Measurements from ENCODE around the gene TBC1D20. TPM values are rescaled to one million over a fixed set of nuclear protein-coding genes. Genes with fewer than 3 reads are reported as not detected.

The TBC1D20 gene
- total RNA-seq, 1 donor from 2014 or later = 14.1 TPM

DNA sequence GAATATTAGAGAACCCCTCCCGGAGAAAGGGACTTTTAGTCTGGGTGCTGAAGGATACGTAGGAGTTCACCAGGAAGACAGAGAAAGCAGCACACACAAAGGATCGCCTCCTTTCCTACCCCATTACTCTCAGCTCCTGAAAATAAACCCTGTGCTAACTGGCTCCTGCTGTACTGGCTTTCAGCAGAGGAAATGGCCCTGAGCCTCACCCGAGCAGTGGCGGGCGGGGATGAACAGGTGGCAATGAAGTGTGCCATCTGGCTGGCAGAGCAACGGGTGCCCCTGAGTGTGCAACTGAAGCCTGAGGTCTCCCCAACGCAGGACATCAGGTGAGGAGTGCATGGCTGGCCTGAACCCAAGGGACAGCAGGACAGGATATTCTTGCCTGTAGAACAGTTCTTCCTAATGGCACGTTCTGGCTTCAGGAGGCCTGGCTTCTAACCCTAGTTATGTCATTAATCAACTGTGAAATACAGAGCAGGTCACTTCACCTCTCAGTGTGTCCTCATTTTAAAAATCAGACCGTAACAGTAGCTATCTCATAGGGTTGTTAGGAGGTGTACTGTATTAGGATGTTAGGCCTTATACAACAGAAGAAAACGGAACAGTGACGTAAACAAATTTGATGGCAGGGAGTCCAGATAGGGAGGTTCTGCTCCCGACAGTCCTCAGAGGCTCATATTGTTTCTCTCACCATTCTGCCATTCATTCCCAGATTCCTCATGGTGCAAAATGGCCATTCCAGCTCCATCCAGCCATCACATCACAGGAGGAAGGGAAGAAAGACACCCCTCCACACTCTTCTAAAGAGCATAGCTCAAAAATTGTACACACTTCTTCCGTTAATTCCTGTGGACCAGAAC is 52.4 kb downstream of the TBC1D20 start:
- Histone ChIP-seq H3K9me3 (ENCODE audit: control insufficient read depth in 3 of 3, low read length in 3 of 3) (no peaks in the 10 kb centered on the region), H3K27ac (ENCODE audit: low read depth, low read length) (peak overlapping the region; percentile 94), H3K4me1 (ENCODE audit: control insufficient read depth in 3 of 3, insufficient read depth in 3 of 3, low read length in 3 of 3) (peaks cover 26 to 33% (median 29%) of the 10 kb centered on the region in 3 donors), H3K4me3 (ENCODE audit: low read length in 3 of 3) (peak overlapping the region in 2 of 3 donors; percentile 93 to 98), H3K36me3 (ENCODE audit: control insufficient read depth in 3 of 3, insufficient read depth in 3 of 3, low read length in 3 of 3) (peaks cover 2 to 14% (median 11%) of the 10 kb centered on the region in 3 donors), H3K27me3 (ENCODE audit: control insufficient read depth in 3 of 3, insufficient read depth in 3 of 3, low read length in 3 of 3) (no peaks in the 10 kb centered on the region), H3K9ac (ENCODE audit: low read depth in 1 of 3, low read length in 3 of 3) (peak overlapping the region in 2 of 3 donors; percentile 8 to 98)

DNA sequence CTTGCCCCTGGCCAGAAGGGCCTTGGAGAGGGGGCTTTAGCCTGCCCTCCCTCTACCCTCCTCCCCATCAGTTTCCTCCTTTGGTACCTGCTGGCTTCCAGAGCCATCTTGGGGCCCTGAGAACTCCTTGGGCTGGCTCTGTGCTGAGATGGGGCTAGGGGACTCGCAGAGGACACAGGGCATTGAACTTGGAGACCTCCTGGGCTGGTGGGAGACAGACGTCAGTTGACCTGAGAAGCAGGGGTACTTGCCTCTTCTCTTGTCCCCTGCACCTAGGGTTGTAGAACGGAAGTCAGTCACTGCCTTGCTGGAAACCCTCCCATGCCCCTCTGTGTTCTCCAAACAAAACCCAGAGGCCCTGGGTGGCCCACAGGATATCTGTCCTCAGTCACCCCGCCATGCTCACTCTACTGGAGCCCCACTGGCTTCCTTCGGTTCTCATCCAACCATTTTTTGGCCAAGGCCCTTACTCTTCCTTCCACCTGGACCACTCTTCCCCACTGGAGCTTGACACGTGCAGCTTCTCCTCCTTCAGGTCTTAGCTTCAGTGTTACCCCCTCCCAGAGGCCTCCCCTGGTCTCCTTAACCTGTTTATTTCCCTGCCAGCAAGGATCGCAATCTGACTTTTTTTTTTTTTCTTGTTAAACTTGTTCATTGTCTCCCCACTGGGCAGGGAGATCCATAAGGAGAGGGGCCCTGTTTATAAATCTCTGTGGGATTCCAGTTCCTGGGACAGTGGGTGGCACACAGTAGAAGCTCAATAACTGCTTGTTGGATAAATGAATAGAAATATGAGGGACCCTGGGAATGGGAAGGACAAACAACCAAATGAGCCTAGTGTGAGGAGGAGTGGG is 53.3 kb downstream of the TBC1D20 start:
- peak overlapping the region; percentile 85 to 98 (median 93) for H3K4me3 ChIP-seq (ENCODE audit: low read length in 3 of 3)
- no peaks in the 10 kb centered on the region for H3K27me3 ChIP-seq (ENCODE audit: control insufficient read depth in 3 of 3, insufficient read depth in 3 of 3, low read length in 3 of 3)
- peaks cover 2 to 14% (median 11%) of the 10 kb centered on the region in 3 donors for H3K36me3 ChIP-seq (ENCODE audit: control insufficient read depth in 3 of 3, insufficient read depth in 3 of 3, low read length in 3 of 3)
- H3K9me3 ChIP-seq (ENCODE audit: control insufficient read depth in 3 of 3, low read length in 3 of 3) = no peaks in the 10 kb centered on the region
- peak overlapping the region; percentile 94 for H3K27ac ChIP-seq (ENCODE audit: low read depth, low read length)
- peaks cover 26 to 33% (median 29%) of the 10 kb centered on the region in 3 donors for H3K4me1 ChIP-seq (ENCODE audit: control insufficient read depth in 3 of 3, insufficient read depth in 3 of 3, low read length in 3 of 3)
- H3K9ac ChIP-seq (ENCODE audit: low read depth in 1 of 3, low read length in 3 of 3) = peak overlapping the region; percentile 95 to 98 (median 96)

DNA sequence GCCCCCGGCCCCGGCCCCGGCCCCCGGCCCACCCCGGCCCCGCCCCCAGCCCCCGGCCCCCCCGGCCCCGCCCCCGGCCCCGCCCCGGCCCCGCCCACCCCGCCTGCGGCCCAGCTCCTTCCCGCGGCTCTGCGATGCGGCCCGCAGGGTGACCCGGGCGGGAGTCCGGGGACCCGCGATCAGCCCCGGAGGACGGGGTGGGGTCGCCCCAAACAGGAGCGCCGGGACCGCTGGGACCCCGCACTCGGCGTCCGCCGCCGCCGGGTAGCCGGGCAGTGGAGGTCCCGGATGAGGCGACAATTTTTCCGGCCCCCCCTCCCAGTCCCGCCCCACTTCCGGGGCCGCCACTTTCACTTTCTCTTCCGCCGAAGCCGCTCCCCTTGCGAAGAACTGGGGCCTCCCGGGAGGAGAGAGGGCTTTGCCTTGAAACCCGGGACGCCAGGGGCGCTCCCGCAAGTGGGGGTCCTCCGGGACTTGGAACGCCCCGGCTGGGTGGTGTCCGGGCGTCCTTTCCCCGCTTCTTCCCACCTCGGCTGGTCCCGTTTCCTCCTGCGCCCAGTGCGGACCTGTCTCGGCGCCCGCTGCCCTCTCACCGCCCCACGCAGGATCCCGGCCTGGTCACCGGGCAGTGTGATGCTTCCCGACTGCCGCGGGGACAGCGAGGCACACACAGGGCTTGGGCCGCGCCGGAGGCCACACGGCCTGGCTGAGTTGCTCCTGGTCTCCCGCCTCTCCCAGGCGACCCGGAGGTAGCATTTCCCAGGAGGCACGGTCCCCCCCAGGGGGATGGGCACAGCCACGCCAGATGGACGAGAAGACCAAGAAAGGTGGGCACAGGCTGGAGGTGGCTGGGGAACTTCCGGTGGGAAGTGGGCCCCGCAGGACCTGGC is 54.1 kb downstream of the TBC1D20 start, which contains the start of gene RBCK1:
Gene RBCK1, plus strand, starts transcription at position 347 of the 890 bp plus-strand sequence. Its CDS starts 459 bp downstream, at position 806.
- Histone ChIP-seq H3K36me3 (ENCODE audit: control insufficient read depth in 3 of 3, insufficient read depth in 3 of 3, low read length in 3 of 3) (peaks cover 2 to 14% (median 11%) of the 10 kb centered on the region in 3 donors), H3K4me1 (ENCODE audit: control insufficient read depth in 3 of 3, insufficient read depth in 3 of 3, low read length in 3 of 3) (peaks cover 26 to 33% (median 29%) of the 10 kb centered on the region in 3 donors)

DNA sequence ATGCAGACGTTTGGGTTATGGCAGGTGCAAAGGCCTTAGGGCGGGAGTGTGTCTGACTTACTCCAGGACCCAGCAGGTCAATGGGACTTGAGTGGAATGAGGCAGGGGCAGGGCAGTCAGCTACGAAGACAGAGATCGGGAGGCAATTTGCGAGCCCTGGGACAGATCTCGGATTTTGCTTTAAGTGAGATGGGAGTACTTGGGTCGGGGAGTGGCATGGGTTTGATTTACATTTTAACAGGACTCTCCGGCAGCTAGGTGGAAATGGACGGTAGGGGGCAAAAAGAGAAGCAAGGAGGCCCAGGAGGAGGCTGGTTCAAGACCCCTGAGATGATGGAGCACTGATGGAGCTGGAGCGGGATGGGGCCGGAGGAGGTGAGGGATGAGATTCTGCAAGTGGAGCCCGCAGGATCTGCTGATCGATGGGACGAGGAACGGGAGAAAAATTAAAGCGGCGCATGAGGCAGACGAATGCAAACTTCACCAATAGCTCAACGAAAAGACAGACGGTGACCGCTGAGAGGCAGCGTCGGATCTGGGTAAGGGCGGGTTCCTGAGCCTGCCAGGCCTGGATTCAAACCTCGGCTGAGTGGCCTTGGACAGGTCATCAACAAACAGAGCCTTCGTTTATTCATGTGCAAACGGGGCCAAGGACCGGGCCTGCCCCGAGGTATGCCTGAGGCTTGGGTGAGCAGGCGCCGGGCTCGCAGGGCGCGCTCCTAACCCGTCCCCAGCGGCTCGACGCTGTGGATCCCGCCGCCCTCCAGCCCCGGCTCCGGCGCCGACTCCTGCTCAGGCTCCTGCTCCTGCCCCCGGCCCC is 55.0 kb downstream of the TBC1D20 start:
- peaks cover 2 to 11% (median 10%) of the 10 kb centered on the region in 3 donors for H3K36me3 ChIP-seq (ENCODE audit: control insufficient read depth in 3 of 3, insufficient read depth in 3 of 3, low read length in 3 of 3)
- no peaks in the 10 kb centered on the region for H3K27me3 ChIP-seq (ENCODE audit: control insufficient read depth in 3 of 3, insufficient read depth in 3 of 3, low read length in 3 of 3)
- peaks cover 0 to 2% (median 0%) of the 10 kb centered on the region in 3 donors for H3K9me3 ChIP-seq (ENCODE audit: control insufficient read depth in 3 of 3, low read length in 3 of 3)
- H3K9ac ChIP-seq (ENCODE audit: low read depth in 1 of 3, low read length in 3 of 3) = peak overlapping the region; percentile 68 to 77 (median 69)
- peak overlapping the region; percentile 42 for H3K27ac ChIP-seq (ENCODE audit: low read depth, low read length)
- peaks cover 26 to 33% (median 29%) of the 10 kb centered on the region in 3 donors for H3K4me1 ChIP-seq (ENCODE audit: control insufficient read depth in 3 of 3, insufficient read depth in 3 of 3, low read length in 3 of 3)
- H3K4me3 ChIP-seq (ENCODE audit: low read length in 3 of 3) = peak overlapping the region; percentile 80 to 83 (median 80)

More for the DNA sequence above, 54.1 kb downstream of the TBC1D20 start, which contains the start of gene RBCK1:
- peak within 1 kb of the TSS; percentile 94 for H3K27ac ChIP-seq (ENCODE audit: low read depth, low read length)
- H3K27me3 ChIP-seq (ENCODE audit: control insufficient read depth in 3 of 3, insufficient read depth in 3 of 3, low read length in 3 of 3) = no peaks in the 10 kb centered on the region
- peak within 1 kb of the TSS; percentile 85 to 98 (median 93) for H3K4me3 ChIP-seq (ENCODE audit: low read length in 3 of 3)
- peak within 1 kb of the TSS; percentile 95 to 98 (median 96) for H3K9ac ChIP-seq (ENCODE audit: low read depth in 1 of 3, low read length in 3 of 3)
- peaks cover 0 to 2% (median 0%) of the 10 kb centered on the region in 3 donors for H3K9me3 ChIP-seq (ENCODE audit: control insufficient read depth in 3 of 3, low read length in 3 of 3)

DNA sequence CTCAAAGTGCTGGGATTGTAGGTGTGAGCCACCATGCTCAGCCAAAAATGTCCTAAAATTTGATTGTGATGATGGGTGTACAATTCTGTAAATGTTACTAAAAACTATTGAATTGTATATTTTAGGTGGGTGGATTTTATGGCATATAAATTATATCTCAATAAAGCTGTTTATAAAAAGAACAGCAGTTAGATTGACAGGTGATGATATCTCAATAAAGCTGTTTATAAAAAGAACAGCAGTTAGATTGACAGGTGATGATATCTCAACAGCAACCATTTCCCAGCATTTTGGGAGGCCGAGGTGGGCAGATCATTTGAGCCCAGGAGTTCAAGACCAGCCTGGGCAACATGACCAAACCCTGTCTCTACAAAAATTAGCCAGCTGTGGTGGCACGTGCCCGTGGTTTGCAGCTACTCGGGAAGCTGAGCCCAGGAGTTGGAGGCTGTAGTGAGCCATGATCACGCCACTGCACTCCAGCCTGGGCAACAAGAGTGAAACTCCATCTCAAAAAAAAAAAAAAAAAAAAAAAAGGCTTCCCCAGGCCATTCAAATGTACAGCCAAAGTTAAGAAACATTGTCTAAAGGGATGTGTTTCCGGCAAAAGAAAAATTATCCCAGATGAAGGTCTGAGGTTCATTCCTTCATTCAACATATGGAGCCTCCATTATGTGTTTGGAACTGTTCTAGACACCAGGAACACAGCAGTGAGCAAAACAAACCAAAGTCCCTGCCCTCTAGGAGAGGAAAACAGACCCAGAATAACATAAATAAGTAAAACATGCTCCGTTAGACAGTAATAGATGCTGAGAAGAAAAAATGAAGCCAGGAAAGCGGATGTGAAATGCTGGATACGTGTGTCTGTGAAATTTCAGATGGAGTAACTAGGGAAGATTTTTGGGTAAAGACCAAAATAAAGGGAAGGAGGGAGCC is 55.9 kb downstream of the TBC1D20 start:
- H3K9ac ChIP-seq (ENCODE audit: low read depth in 1 of 3, low read length in 3 of 3) = peak overlapping the region in 1 of 3 donors; percentile 77
- peak overlapping the region in 1 of 3 donors; percentile 83 for H3K4me3 ChIP-seq (ENCODE audit: low read length in 3 of 3)
- no peak overlapping the region for H3K27ac ChIP-seq (ENCODE audit: low read depth, low read length)
- peaks cover 2 to 9% (median 8%) of the 10 kb centered on the region in 3 donors for H3K36me3 ChIP-seq (ENCODE audit: control insufficient read depth in 3 of 3, insufficient read depth in 3 of 3, low read length in 3 of 3)
- H3K9me3 ChIP-seq (ENCODE audit: control insufficient read depth in 3 of 3, low read length in 3 of 3) = peaks cover 0 to 2% (median 0%) of the 10 kb centered on the region in 3 donors
- no peaks in the 10 kb centered on the region for H3K27me3 ChIP-seq (ENCODE audit: control insufficient read depth in 3 of 3, insufficient read depth in 3 of 3, low read length in 3 of 3)
- peaks cover 26 to 33% (median 29%) of the 10 kb centered on the region in 3 donors for H3K4me1 ChIP-seq (ENCODE audit: control insufficient read depth in 3 of 3, insufficient read depth in 3 of 3, low read length in 3 of 3)

DNA sequence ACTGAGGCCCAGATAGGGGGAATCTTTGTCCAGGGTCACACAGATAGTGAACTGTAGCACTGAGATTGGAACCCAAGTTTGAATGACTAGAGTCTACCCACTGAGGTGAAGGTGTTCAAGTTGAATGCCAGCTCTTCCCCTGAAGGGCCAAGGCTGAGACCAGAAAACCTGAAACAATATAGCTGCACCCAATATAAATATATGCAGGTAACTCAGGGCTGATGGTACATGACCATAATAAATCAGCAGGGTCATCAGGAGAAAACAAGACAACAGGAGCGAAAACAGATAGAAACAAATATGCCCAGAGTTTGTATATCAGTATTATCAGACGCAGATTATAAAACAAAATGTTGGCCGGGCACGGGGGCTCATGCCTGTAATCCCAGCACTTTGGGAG is 58.2 kb downstream of the TBC1D20 start:
- Histone ChIP-seq H3K27me3 (ENCODE audit: control insufficient read depth in 3 of 3, insufficient read depth in 3 of 3, low read length in 3 of 3) (no peaks in the 10 kb centered on the region), H3K27ac (ENCODE audit: low read depth, low read length) (no peak overlapping the region), H3K9ac (ENCODE audit: low read depth in 1 of 3, low read length in 3 of 3) (no peak overlapping the region), H3K4me3 (ENCODE audit: low read length in 3 of 3) (no peak overlapping the region), H3K4me1 (ENCODE audit: control insufficient read depth in 3 of 3, insufficient read depth in 3 of 3, low read length in 3 of 3) (peaks cover 13 to 22% (median 14%) of the 10 kb centered on the region in 3 donors), H3K9me3 (ENCODE audit: control insufficient read depth in 3 of 3, low read length in 3 of 3) (peaks cover 0 to 2% (median 0%) of the 10 kb centered on the region in 3 donors), H3K36me3 (ENCODE audit: control insufficient read depth in 3 of 3, insufficient read depth in 3 of 3, low read length in 3 of 3) (peaks cover 0 to 2% (median 0%) of the 10 kb centered on the region in 3 donors)

DNA sequence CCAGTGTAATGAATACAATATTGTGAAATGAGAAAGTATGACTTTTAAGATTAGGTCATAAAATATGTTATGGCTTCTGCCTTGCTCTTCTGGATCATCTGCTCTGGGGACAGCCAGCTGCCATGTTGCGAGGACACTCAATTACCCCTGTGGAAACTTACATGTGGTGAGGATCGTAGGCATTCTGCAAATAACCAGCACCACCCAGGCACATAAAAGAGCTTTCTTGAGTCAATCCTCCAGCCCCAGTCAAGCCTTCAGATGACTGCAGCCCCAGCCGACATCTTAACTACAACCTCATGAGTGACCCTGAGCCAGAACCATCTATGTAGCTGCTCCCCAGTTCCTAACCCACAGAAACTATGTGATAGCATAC is 58.8 kb downstream of the TBC1D20 start:
- no peak overlapping the region for H3K27ac ChIP-seq (ENCODE audit: low read depth, low read length)
- H3K27me3 ChIP-seq (ENCODE audit: control insufficient read depth in 3 of 3, insufficient read depth in 3 of 3, low read length in 3 of 3) = no peaks in the 10 kb centered on the region
- H3K4me1 ChIP-seq (ENCODE audit: control insufficient read depth in 3 of 3, insufficient read depth in 3 of 3, low read length in 3 of 3) = peaks cover 8 to 16% (median 9%) of the 10 kb centered on the region in 3 donors
- peaks cover 0 to 2% (median 0%) of the 10 kb centered on the region in 3 donors for H3K9me3 ChIP-seq (ENCODE audit: control insufficient read depth in 3 of 3, low read length in 3 of 3)
- peaks cover 0 to 2% (median 0%) of the 10 kb centered on the region in 3 donors for H3K36me3 ChIP-seq (ENCODE audit: control insufficient read depth in 3 of 3, insufficient read depth in 3 of 3, low read length in 3 of 3)
- H3K9ac ChIP-seq (ENCODE audit: low read depth in 1 of 3, low read length in 3 of 3) = no peak overlapping the region
- no peak overlapping the region for H3K4me3 ChIP-seq (ENCODE audit: low read length in 3 of 3)
